Parietal lobe (tissue), 2 donors: Measurements from ENCODE around the gene TRIM61. TPM values are rescaled to one million over a fixed set of nuclear protein-coding genes. Genes with fewer than 3 reads are reported as not detected.

Source experiments
- small RNA-seq: library from RNA; depleted of rRNA; stranded (forward); fragments of <200 nt; gene quantifications from one replicate; pipeline ENCODE3, GENCODE V24; 2014; ENCODE audit warnings: low replicate concordance
- total RNA-seq: library from RNA; depleted of rRNA; stranded (reverse); fragments of >200 nt; gene quantifications from one replicate; pipeline ENCODE4 v1.2.3, GENCODE V29; 2014

TRIM61 gene
- 1.6 TPM for total RNA-seq

GRCh38 chr4:164977243-164978164 lies at the start of gene TRIM61:
TSS of gene TRIM61 (minus strand) at chr4:164977657. CDS start at chr4:164970002, 7,655 bp downstream.

Small RNA genes within 50 kb of the gene (small RNA-seq; reads per million reads assigned to genes)
- not detected for gene AC106872.12

Other genes with a start within 250 kb of the TRIM61 start
- gene SMIM31, start 223.5 kb downstream of the TRIM61 start, total RNA-seq = not detected
- gene APELA, start 100.5 kb downstream of the TRIM61 start, total RNA-seq = 0.31 TPM
- not detected for gene TRIM60, start 54.3 kb upstream of the TRIM61 start, total RNA-seq
- not detected for gene TRIM75, start 76.2 kb upstream of the TRIM61 start, total RNA-seq
- gene TMEM192, start 135.2 kb upstream of the TRIM61 start, total RNA-seq = 5.3 TPM
- 62.3 TPM for gene KLHL2, start 229.9 kb upstream of the TRIM61 start, total RNA-seq